ENCODE results near the gene NMBR. TPM values are rescaled to one million over a fixed set of nuclear protein-coding genes. Genes with fewer than 3 reads are reported as not detected.

NMBR gene
- total RNA-seq, 1 experiment from 2014 or later = not detected

GRCh38 chr6:142154336-142154735 is 7.4 kb upstream of the NMBR start:
- Histone ChIP-seq H4K20me1 (ENCODE audit: insufficient read depth) (peaks cover 12% of the 10 kb centered on the region; the same call in 1 of the 2 replicates), H3K4me3 (replicated peaks in 1 of 2; ENCODE audit: low read depth in 1 of 2, low read length in 2 of 2) (no peak overlapping the region), H2AFZ (ENCODE audit: low read depth, low read length, poor library complexity, severe bottlenecking) (no peak overlapping the region), H3K9me3 (ENCODE audit: control insufficient read depth in 1 of 2, insufficient read depth in 1 of 2, low read depth in 1 of 2, low read length in 2 of 2) (no peaks in the 10 kb centered on the region), H3K9ac (ENCODE audit: low read length) (no peak overlapping the region), H3K79me2 (ENCODE audit: insufficient read depth, low read length) (peaks cover 99% of the 10 kb centered on the region), H3K4me2 (ENCODE audit: low read length) (no peak overlapping the region), H3K27ac (ENCODE audit: low read depth, low read length) (no peak overlapping the region), H3K36me3 (ENCODE audit: control insufficient read depth in 1 of 2, insufficient read depth in 2 of 2, low read length in 2 of 2) (no peaks in the 10 kb centered on the region; a peak in 1 of 4 replicates), H3K27me3 (ENCODE audit: insufficient read depth, low read length) (no peaks in the 10 kb centered on the region), H3K9me2 (ENCODE audit: insufficient read depth) (no peaks in the 10 kb centered on the region), H3K4me1 (ENCODE audit: control insufficient read depth in 1 of 2, insufficient read depth in 2 of 2, low read length in 2 of 2) (no peaks in the 10 kb centered on the region)
- DNase-seq (ENCODE audit: low read depth, low spot score) (no peak), ATAC-seq (no peak)
- no peak for TF ChIP-seq MAX (IDR thresholded peaks at IDR 0.05)
- no peak for TF ChIP-seq JUND (IDR thresholded peaks at IDR 0.05)
- TF ChIP-seq EZH2 (IDR thresholded peaks at IDR 0.05) = no peak
- no peak for TF ChIP-seq ZNF274 (IDR thresholded peaks at IDR 0.05; ENCODE audit: low read depth, low read length)
- no peak for TF ChIP-seq TCF7L2 (IDR thresholded peaks at IDR 0.05; ENCODE audit: borderline replicate concordance, extremely low read depth, insufficient read depth, insufficient read length)
- no peak for TF ChIP-seq ZBTB33 (IDR thresholded peaks at IDR 0.05; ENCODE audit: extremely low read depth, insufficient replicate concordance, low read length)
- TF ChIP-seq SRF (IDR thresholded peaks at IDR 0.05; ENCODE audit: low read depth) = no peak
- TF ChIP-seq FOSL1 (IDR thresholded peaks at IDR 0.05; ENCODE audit: low read depth) = no peak
- TF ChIP-seq POLR2AphosphoS5 (IDR thresholded peaks at IDR 0.05; ENCODE audit: low read depth, low read length) = no peak
- TF ChIP-seq RAD21 (IDR thresholded peaks at IDR 0.05; ENCODE audit: low read depth) = no peak
- TF ChIP-seq CBX3 (IDR thresholded peaks at IDR 0.05; ENCODE audit: low read depth) = no peak
- RAD21 ChIA-PET (ENCODE audit: low non-redundant PET in 1 of 2, low total read pairs in 2 of 2, uncharacterized antibody in 2 of 2, unreplicated experiment in 2 of 2) = no interaction called here
- intact Hi-C loops (cut with micrococcal nuclease) = no loop called here
- CTCF ChIA-PET = interaction anchor here (1.0 kb wide), 2 partner anchors 51 to 53 kb away, joined by 4 to 5 read pairs; no protein-coding TSS in a partner anchor
- no TSS peak for BruUV-seq (replicated peaks)
- POLR2A ChIA-PET = no interaction called here

All from HCT116 (cell line).